HG02759 (cell line): ENCODE results near the gene TRIM72.
A peak's percentile ranks its signal among the peaks of the same experiment; 100 is the strongest.
"Not testable (repeated sequence)": the region's sequence is repeated elsewhere in the genome, so short reads cannot be mapped to it uniquely, and the experiment has no call there.

Source experiments
- ATAC-seq: cut with Tn5 transposase; IDR thresholded peaks from one replicate; pipeline ENCODE4 v1.9.1; 2021; ENCODE audit warnings: mild to moderate bottlenecking, moderate library complexity; ENCODE audit not compliant: unreplicated experiment

Gene TRIM72

DNA sequence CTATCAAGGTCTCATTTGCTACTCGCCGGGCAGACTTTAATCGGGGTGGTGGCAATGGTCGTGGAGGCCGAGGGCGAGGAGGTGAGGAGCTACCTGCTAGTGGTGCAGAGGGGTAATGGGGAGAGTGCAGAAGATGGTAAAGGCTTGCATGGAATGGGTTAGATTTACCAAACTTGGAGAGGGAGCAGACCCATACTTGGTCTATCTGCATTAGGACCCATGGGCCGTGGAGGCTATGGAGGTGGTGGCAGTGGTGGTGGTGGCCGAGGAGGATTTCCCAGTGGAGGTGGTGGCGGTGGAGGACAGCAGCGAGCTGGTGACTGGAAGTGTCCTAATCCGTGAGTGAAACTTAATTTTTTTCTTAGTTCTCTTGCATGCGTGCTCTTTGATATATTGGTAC lies 23.9 kb upstream of the TRIM72 start:
- ATAC-seq = no peak

DNA sequence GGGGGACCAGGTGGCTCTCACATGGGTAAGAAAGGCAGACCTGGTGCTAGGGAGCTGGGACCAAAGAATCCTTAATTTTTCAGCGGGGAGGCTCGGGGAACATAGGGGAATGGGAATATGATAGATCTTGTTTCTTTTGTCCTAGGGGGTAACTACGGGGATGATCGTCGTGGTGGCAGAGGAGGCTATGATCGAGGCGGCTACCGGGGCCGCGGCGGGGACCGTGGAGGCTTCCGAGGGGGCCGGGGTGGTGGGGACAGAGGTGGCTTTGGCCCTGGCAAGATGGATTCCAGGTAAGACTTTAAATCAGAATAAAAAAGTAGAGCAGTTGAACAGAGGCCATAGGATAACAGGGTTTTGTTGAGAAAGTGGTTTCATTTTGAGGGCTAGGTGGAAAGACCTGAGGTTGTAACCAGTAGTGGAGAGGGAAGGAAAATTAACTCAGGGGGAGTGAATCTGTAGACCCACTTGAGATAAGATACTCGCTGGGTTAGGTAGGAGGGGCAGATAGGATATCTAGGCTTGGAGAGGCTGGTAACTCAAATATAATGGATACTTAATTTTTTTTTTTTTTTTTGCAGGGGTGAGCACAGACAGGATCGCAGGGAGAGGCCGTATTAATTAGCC lies 23.0 kb upstream of the TRIM72 start:
- no peak for ATAC-seq

DNA sequence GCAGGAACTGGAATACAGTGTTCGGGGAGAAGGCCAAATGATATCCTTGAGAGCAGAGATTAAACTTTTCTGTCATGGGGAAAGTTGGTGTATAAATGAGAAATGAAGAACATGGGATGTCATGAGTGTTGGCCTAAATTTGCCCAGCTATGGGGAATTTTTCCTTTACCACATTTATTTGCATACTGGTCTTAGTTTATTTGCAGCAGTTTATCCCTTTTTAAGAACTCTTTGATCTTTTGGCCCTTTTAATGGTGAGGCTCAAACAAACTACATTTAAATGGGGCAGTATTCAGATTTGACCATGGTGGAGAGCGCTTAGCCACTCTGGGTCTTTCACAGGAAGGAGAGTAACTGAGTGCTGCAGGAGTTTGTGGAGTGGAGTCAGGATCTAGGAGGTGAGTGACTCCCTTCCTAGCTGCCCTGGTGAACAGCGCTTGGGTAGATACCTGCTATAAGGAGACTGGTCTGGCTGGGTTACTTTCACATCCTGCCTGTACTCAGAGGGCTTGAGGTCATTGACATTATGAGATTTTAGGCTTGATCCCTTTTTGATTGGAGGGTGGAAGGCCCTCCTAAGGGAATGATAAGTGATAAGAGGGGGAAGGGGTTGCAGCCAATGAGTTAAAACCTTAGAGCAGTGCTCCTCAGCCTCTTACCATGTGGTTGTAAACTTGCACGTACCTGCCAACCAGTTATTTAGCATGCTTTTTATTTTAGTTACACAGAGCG lies 22.1 kb upstream of the TRIM72 start:
- ATAC-seq = no peak

DNA sequence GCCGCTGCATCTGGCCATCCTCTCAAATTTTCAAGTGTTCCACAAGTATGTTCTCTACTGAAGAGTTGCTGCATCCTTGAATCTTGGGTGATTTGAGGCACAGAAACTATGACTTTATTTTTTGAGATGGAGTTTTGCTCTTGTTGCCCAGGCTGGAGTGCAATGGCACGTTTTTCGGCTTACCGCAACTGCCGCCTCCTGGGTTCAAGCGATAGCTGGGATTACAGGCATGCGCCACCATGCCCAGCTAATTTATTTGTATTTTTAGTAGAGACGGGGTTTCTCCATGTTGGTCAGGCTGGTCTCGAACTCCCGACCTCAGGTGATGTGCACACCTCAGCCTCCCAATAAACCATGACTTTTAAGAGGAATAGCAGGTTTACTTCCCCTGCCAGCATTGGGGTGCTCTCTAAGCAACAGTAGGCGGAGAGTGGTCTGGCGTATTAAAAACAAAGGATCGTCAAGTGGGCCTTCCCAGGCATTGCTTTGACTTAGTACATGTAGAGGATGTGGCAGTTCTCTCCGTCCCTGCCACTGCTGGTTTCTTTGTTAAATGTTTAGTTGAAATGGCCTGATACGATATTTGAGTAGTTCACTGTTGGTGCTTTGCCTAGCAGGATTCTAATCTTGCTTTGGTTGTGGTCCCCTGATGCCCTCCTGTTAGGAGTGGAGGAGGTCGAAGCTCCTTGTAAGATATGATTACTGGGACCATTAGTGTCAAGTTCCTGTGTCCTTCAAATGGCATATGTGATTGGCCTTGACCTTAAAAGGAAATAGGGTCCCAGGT lies 20.9 kb upstream of the TRIM72 start:
- ATAC-seq = no peak

DNA sequence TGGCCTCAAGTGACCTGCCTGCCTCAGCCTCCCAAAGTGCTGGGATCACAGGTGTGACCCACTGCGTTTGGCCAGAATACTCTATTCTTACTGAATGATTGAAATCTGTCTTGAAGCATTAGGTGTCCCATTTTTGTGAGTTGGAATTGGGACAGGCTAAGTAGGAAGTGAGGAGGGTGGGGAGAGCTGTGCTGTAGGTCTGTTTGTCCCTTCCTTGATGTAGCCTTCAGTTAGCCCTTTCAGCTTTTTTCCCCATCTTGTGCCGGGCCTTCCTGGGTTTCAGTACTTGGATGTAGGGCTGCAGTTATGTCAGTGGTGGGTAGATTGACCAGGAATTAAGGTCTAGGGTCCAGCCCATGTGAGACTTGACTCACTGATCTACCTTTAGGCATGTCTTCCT lies 20.0 kb upstream of the TRIM72 start:
- no peak for ATAC-seq

DNA sequence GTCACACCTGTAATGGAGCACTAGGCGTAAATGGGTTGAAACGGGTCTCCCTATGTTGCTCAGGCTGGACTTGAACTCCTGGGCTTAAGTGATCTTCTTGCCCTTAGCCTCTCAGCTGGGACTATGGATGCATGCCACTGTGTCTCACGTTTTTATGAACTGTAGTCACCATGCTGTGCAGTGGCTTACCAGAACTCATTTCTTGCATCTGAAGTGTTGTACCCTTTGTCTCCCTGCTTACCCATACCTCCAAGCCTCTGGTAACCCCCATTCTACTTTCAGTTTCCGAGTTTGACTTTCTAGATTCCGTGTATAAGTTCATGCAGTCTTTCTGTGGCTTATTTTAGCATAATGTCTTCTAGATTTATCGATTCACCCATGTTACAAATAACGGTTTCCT lies 19.0 kb upstream of the TRIM72 start:
- ATAC-seq = no peak

DNA sequence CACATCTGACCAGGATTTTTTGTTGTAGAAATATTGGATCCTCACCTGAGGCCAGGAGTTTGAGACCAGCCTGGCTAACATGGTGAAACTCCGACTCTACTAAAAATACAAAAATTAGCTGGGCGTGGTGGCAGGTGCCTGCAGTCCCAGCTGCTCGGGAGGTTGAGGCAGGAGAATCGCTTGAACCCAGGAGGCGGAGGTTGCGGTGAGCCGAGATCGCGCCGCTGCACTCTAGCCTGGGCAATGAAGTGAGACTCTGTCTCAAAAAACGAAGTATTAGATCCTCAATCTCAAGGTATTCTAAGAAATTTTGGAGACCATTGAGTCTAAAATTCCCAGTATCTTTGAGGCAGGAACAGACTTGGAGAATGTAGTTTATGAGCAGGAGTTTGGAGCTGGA lies 18.1 kb upstream of the TRIM72 start:
- not testable (repeated sequence) for ATAC-seq

DNA sequence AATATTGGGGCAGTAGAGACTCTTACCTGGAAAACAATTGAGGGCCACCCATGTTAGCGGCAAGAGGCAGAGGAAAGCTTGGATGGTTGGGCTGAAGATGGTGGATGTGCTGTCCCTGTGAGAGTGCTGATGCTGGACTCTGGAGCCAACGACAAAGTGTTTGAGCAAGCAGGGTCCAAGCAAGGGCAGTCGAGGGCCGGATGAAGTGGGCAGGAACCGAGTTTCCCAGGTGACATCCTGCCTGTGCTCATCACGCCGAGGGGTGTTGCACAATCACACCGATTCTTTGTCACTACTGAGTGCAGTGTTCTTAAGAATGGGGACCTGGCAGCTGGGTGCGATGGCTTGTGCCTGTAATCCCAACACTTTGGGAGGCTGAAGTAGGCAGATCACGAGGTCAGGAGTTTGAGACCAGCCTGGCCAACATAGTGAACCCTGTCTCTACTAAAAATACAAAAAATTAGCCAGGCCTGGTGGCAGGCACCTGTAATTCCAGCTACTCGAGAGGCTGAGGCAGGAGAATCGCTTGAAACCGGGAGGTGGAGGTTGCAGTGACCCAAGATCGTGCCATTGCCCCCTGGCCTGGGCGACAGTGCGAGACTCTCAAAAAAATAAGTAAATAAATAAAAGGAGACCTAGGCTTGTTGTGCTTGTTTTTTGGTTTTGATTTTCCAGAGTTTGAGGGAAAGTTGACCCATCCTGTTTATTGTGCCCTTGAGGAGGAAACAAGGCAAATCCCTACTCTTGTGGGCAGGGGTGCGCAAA lies 17.4 kb upstream of the TRIM72 start:
- ATAC-seq = no peak

DNA sequence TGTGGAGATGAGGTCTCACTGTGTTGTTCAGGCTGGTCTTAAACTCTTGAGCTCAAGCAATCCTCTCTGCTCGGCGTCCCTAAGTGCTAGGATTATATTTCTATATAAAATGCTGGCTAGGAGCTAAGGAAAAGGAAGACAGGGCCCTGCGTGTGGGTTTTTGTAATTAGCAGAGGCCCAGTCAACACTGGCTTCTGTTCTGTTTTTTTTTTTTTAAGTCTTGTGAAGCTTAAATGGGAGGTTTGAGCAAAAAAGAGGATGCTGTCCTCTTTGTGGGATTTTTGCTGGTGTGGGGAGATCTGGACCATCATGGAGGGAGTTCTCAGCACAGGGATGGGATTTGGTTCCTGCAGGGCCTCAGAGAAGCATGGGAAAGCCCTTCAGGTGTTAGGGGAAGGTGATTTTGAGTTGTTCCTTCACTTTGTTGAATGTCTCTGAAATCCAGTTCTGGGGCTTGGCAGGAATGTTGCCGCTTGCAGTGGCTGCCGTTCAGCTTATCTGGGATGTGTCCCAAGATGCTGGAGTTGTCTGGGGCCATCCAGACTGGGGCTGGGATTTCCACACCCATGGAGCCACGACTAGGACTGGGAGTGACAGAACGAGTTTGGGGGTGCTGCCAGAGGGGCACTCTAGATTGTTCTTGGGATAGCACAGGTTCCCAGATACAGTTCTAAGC lies 15.6 kb upstream of the TRIM72 start:
- ATAC-seq = no peak

DNA sequence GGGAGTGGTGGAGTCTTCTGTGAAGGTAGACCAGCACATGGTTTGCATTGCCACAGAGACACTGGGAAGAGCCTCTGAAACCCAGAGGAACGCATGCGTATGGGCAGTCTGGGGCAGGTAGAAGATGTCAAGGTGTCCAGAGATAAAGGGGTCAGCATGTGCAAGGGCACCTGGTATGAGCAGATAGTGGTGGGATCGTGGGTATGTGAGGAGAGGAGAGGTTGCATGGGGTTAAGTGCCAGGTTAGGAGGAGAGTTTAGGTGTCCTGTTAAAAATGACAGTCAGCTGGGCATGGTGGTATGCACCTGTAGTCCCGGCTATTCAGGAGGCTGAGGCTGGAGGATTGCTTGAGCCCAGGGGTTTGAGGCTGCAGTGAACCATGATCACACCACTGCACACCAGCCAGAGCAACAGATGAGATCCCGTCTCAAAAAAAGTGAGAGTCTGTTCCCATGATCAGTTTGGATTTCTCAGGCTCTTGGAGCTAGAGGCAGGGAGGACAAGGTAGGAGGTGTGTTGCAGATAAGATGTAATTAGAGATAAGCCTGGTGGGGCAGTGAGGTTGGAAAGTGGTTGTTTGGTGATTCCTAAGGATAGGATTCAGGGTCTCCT lies 14.4 kb upstream of the TRIM72 start:
- no peak for ATAC-seq

DNA sequence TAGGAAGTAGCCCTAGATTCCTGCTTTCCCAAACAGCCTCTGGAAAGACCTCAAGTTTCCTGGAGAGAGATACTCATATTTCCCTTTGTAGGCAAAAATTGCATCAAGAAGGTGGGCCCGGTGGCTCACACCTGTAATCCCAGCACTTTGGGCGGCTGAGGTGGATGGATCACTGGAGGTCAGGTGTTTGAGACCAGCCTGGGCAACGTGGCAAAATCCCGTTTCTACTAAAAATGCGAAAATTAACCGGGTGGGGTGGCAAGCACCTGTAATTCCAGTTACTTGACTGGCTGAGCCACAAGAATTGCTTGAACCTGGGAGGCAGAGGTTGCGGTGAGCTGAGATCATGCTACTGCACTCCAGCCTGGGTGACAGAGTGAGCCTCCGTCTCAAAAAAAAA lies 13.8 kb upstream of the TRIM72 start:
- ATAC-seq = not testable (repeated sequence)

DNA sequence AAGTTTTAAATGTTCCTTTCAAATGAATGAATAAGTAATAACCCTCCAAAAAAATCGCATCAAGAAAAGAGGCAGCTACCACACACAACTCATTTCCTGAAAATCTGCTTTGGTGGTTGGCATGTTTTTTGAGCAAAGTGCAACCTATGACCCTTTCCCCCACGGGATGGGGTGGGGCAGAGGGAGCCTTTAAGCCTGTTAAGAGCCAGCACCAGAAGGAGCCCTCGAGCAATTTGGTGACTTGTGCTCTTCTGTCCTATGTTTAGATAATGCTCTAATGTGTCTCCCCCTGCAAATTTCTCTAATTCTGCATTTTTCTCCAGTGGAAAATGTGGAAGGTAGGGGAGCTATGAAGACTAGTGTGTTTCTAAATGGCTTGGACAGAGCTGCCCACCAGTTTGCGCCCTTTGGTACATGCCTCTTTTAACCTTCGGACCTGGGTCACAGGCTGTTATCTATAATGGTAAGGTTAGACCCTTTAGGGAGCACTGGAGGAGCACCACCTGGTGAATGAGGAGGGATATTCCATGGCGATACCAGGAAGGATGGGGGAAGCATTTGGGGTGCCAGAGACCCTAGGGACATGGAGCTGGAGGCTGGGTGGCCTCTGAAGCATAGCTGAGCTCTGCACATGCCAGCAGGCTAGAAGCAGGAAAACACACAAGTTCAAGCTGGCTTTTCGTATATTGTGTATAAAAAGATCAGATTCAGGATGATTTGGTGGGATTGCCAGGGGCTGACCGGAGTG lies 12.9 kb upstream of the TRIM72 start:
- ATAC-seq = no peak

DNA sequence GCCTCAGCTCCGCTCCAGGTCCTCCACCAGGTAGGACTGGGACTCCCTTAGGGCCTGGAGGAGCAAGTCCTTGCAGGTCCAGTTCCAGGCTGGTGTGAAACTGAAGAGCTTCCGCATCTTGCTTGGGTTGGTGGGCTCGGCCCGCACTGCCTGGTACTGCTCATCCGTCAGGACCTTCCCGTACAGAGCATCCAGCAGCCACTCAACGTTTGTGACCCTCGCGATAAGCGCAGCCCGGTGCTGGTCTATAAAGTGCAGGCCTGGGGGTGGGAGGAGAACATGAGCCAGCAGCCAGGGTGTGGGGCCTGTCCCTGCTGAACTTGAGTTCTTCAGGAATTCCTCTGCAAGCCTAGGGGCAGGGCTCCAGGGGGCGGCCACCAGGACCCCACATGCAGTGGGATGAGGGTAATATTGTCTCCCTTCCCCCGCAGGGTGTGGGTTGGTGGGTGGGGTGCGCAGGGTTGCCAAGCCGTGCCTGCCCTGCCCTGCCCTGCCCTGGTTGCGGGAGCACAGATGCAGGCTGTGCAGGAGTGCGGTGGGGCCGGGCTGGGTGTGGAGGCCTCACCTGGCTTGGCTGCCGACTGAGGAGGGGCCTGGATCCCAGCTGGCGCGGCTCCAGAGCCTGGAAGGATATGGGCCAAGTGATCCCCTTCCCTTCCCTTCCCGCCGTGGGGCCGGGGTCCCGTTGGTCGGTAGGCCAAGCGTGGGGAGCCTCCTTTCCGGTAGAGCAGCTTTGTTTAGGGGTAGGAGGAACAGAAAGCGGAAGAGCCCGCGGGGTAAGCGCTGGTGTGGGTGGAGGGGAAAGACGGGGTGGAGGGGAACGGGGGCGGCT lies 12.1 kb upstream of the TRIM72 start:
- peak; percentile 55 for ATAC-seq

DNA sequence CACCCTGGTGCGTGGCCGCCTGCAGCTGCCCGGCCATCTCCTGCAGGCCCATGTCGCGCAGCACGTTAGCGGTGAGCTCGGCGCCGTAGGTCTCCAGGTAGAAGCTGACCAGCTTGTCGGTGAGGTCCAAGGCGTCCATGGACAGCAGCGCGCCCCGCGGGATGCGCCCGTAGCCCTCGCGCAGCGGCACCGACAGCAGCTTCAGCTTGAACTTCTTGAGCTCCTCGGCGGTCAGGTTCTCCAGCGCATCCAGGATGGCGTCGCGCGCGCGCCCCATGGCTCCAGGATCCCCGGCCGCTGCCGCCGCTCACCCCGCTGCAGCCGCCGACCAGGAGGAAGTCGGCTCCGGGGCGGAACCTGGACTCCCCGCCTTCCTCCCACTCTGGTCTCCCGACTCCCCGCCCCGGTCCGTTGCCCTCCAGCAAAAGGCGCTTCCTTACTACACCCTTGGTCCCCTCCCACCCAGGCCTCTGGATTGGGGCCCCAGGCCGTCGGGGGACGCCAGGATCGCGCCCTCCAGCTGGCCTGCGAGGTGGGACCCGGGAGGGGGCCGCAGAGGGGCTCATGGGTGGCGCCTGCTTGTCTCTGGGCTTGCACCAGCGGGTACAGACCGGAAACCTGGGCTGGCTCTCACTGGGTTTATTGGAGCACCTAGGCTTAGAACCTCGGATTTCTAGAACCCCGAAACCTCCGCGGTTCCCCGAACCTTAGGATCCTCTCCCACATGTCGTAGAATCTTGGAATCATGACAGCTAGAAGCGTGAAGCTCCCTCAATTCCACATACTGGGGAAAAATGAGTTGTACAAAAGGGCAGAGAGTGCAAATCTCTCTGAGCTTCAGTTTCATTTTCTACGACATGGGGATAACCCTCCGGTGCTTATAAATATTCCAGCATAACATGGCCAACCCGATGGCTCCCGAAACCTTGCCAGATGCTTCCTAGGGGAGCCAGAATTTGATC lies 11.2 kb upstream of the TRIM72 start, which contains the start of gene PYCARD:
TSS of gene PYCARD (minus strand) at position 347 of the 962 bp plus-strand sequence. CDS start at position 277, 70 bp downstream.
- ATAC-seq = peak; percentile 37

DNA sequence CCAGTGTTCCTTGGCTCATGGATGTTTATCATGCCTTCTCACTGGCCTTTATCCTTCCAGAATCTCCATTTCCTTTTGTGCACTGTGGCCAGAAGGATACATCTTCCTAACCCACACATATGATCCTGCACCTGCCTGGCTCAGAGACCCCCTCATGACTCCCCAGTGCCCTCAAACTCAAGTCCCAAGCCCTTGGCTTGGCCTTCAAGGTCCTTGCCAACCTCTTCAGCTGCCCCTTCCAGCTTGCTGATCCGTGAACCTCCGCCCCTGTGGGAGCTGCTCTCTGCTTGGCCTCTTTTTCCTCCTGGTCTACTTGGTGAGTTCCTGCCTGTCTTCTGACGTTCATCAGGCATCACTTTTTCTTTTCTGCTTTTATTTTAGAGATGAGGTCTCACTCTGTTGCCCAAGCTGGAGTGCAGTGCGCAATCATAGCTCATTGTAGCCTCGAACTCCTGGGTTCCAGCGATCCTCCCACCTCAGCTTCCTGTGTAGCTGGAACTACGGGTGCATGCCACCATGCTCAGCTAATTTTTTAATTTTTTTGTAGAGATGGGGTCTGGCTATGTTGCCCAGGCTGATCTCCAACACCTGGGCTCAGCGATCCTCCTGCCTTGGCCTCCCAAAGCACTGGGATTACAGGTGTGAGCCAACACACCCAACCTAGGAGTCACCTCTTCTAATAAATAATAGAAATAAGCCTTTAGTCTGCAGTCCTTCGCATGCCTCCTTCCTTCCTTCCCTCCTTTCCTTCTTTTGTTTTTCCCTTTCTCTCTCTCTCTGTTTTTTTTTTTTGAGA lies 8.8 kb upstream of the TRIM72 start:
- no peak for ATAC-seq

DNA sequence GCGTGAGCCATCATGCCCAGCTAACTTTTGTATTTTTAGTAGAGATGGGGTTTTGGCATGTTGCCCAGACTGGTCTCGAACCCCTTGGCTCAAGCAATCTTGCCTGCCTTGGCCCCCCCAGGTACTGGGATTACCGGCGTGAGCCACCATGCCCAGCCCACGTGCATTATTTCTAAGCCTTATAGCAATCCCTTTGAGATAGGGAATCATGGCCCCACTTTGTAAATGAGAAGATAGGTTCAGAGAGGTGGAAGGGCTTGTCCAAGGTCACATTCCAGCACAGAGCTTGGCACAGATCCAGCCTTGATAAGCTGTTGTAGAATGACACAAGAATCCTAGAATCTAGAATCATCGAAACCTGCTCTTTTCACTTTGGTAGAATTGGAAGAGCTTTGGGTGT lies 7.1 kb upstream of the TRIM72 start:
- no peak for ATAC-seq

DNA sequence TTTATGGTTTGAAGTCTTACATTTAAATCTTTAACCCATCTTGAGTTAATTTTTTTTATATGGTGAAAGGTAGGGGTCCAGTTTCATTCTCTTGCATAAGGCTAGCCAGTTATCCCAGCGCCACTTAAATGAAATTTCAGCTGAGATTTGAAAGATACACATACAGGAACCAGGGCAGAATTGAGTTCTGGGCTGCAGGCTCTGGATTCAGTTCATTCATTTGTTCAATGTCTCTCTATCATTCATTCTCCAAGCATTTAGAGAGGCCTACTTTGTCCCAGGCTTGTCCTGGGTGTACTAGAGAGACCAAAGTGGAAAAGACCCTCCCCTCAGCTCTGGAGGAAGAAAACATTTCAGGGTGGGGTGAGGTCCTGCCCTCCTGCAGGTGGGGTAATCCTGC lies 577 bp upstream of the TRIM72 start:
- no peak for ATAC-seq
